GM12801 (cell line): ENCODE measurements around the gene NCKIPSD.

ENCODE experiments used
- CTCF ChIP-seq: IDR thresholded peaks from one replicate; pipeline ENCODE4 v1.5.1; 2011; ENCODE audit warnings: control low read depth; ENCODE audit not compliant: insufficient read length; ENCODE audit errors: extremely low read depth

Gene NCKIPSD

GRCh38 chr3:48644898-48645760 lies 40.6 kb downstream of the NCKIPSD start:
- TF ChIP-seq CTCF: no peak

GRCh38 chr3:48642605-48643004 lies 43.1 kb downstream of the NCKIPSD start:
- TF ChIP-seq CTCF: no peak

GRCh38 chr3:48641396-48641795 lies 44.3 kb downstream of the NCKIPSD start:
- TF ChIP-seq CTCF: no peak

GRCh38 chr3:48639944-48640606 lies 45.6 kb downstream of the NCKIPSD start:
- TF ChIP-seq CTCF: no peak

GRCh38 chr3:48637305-48637704 lies 48.4 kb downstream of the NCKIPSD start:
- TF ChIP-seq CTCF: no peak

- TF ChIP-seq CTCF: no peak
Observed at GRCh38 chr3:48636149-48636655, 49.5 kb downstream of the NCKIPSD start.

- TF ChIP-seq CTCF: no peak
Observed at GRCh38 chr3:48635222-48636021, 50.3 kb downstream of the NCKIPSD start, which contains the start of gene SLC26A6. Gene SLC26A6 (minus strand): TSS chr3:48635461. CDS start chr3:48635393, 68 bp downstream.
